GM06990 (cell line): ENCODE results near the gene GPR108.

Source experiments
- DNase-seq: peaks from one replicate; pipeline ENCODE4 v3.0.0-alpha.2; 2011; ENCODE audit not compliant: insufficient read length; ENCODE audit errors: extremely low read depth
- H3K27me3 ChIP-seq: replicated peaks from 2 replicates; pipeline ENCODE4 v1.6.0; 2011; ENCODE audit warnings: low read length; ENCODE audit not compliant: control insufficient read depth, insufficient read depth
- H3K36me3 ChIP-seq: 2 replicates; pipeline ENCODE4 v1.5.1; 2011; ENCODE audit warnings: low read length; ENCODE audit not compliant: control insufficient read depth, insufficient read depth
- H3K4me3 ChIP-seq: replicated peaks from 2 replicates; pipeline ENCODE4 v1.5.1; 2011; ENCODE audit warnings: low read depth, mild to moderate bottlenecking, control low read depth, low read length
- TF ChIP-seq, protein P1 (sequence below): IDR thresholded peaks from 2 replicates; pipeline ENCODE4 v1.5.1; 2011; ENCODE audit warnings: low read length, control low read depth, mild to moderate bottlenecking, inconsistent platforms; ENCODE audit not compliant: insufficient read depth, poor library complexity, severe bottlenecking

Gene GPR108

DNA sequence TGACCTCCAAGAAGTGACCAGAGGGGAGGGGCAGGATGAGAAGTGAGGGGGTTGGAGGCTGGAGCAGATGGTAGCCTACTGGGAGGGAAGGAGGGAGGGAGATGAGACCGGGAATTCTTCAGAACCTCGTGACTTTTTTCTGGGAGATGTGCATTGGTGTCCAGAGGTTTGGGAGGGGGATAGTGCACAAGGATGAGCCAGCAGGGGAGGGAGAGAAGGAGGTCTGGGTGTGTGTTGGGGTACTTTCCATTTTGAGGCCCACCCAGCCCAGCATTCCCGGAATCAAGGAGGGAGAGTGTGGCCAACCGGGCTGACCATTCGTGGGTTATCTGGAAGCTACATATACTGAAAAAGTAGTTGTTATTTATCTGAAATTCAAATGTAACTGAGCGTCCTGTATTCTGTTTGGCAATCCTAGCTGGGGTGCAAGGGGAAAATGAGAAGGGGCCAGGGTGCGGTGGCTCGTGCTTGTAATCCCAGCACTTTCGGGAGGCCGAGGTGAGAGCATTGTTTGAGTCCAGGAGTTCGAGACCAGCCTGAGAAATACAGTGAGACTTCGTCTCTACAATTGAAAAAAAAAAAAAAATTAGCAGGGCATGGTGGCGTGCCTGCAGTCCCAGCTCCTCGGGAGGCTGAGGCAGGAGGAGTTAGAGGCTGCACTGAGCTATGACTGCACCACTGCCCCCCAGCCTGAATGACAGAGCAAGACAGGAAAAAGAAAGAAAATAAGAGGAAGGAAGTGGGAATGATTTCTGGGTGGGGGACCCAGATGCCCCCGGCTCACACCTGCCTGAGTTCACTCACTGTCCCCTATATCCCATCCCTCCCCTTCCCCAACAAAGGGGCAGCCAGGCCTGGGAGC lies 12.5 kb downstream of the GPR108 start:
- Histone ChIP-seq H3K36me3 (no peaks in the 10 kb centered on the region; the same call in 1 of the 2 replicates), H3K27me3 (no peaks in the 10 kb centered on the region), H3K4me3 (no peak overlapping the region)
- no peak for DNase-seq
- TF ChIP-seq, protein P1, sequence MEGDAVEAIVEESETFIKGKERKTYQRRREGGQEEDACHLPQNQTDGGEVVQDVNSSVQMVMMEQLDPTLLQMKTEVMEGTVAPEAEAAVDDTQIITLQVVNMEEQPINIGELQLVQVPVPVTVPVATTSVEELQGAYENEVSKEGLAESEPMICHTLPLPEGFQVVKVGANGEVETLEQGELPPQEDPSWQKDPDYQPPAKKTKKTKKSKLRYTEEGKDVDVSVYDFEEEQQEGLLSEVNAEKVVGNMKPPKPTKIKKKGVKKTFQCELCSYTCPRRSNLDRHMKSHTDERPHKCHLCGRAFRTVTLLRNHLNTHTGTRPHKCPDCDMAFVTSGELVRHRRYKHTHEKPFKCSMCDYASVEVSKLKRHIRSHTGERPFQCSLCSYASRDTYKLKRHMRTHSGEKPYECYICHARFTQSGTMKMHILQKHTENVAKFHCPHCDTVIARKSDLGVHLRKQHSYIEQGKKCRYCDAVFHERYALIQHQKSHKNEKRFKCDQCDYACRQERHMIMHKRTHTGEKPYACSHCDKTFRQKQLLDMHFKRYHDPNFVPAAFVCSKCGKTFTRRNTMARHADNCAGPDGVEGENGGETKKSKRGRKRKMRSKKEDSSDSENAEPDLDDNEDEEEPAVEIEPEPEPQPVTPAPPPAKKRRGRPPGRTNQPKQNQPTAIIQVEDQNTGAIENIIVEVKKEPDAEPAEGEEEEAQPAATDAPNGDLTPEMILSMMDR, result no peak

DNA sequence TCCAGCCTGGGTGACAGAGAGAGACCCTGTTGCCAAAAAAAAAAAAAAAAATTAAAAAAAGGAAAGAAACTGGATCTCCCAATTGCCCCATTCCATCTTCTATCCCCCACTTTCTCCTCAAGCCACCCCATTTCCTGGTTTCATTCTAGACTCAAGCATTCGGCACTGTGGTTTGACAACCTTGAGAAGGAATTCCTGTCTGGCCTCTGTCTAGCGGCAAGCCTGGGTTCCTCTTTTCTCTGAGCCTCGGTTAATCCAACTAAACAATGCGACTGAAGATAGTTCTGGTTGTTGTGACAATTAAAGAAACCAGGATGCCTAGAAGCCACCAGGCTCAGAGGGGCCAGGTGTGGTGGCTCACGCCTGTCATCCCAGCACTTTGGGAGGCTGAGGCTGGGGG lies 13.6 kb downstream of the GPR108 start:
- DNase-seq, result no peak
- Histone ChIP-seq H3K36me3 (no peaks in the 10 kb centered on the region), H3K27me3 (no peaks in the 10 kb centered on the region), H3K4me3 (no peak overlapping the region)
- TF ChIP-seq, protein P1, result no peak

DNA sequence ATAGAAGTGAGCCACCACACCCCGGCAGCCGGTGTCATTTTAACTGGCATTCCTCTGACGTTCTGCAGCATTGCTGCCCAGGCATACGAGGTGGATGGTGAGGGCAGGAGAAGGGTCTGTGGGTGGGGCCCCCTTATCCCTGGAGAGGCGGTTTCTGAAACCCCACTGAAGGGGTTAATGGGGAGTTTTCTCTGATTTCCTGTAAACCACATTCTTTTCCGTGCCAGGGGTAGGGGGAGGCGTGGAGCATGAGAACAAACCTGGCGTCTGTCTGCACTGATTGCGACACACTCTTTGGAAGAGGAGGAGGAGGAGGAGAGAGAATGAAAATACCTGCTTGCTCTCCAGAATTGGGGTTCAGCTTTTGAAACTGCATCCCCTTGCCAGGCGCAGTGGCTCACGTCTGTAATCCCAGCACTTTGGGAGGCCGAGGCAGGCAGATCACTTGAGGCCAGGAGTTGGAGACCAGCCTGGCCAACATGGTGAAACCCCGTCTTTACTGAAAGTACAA lies 14.2 kb downstream of the GPR108 start:
- DNase-seq, result no peak
- Histone ChIP-seq H3K27me3 (no peaks in the 10 kb centered on the region), H3K4me3 (no peak overlapping the region), H3K36me3 (no peaks in the 10 kb centered on the region)
- TF ChIP-seq, protein P1, result no peak

DNA sequence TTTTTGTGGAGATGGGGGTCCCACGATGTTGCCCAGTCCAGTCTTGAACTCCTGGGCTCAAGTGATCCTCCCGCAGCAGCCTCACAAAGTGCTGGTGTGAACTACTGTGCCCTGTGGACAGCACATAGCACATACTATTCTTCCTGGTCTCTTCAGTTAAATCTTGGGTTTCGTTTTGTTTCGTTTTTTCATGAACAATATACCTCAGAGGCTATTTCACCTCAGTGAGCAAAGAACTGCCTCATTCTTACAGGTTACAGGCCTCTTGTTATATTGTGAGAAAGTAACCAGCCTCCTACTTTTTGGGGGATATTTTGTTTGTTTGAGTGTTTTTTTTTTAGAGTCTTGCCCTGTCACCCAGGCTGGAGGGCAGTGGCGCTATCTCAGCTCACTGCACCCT lies 15.6 kb downstream of the GPR108 start:
- Histone ChIP-seq H3K4me3 (peak overlapping the region; percentile 27; the same call in 1 of the 2 replicates), H3K27me3 (no peaks in the 10 kb centered on the region), H3K36me3 (no peaks in the 10 kb centered on the region)
- TF ChIP-seq, protein P1, result no peak
- DNase-seq, result peak; percentile 77

DNA sequence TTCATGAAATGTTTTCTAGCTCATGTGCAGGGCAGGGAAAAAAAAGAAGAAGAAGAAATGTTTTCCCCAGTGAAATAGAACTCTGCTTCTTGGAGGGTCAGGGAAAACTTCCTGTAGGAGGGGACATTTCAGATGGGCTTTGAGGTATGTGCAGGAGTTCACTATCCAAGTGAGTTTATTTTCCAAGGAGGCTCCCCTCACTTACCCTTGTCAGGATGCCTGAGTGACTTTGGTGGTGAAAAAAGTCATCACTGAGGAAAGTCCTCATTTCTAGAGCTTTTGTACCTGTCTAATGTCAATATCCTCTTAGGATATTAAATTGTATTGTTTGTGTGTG lies 16.3 kb downstream of the GPR108 start:
- Histone ChIP-seq H3K36me3 (no peaks in the 10 kb centered on the region), H3K4me3 (no peak overlapping the region), H3K27me3 (no peaks in the 10 kb centered on the region)
- DNase-seq, result no peak
- TF ChIP-seq, protein P1, result no peak
